HepG2 (cell line): ENCODE measurements around the gene GSTM2. TPM values are rescaled to one million over a fixed set of nuclear protein-coding genes. Genes with fewer than 3 reads are reported as not detected.

Experiments used
- DMAP1 ChIP-seq: IDR thresholded peaks from 2 replicates; pipeline ENCODE4 v1.6.1; 2016
- EHMT2 ChIP-seq: fragments of 200-600 bp; sonication (generic); IDR thresholded peaks from 2 replicates; pipeline ENCODE4 v1.7.0; 2017; ENCODE audit warnings: antibody characterized with exemption, low read depth, low read length, borderline replicate concordance
- EP300 ChIP-seq, 3 experiments: sonication (generic) in 1 of 3; formaldehyde crosslinking in 1 of 3; IDR thresholded peaks; 2 replicates each; pipeline versions ENCODE4 v1.5.1 to v1.6.1; 2011 to 2020; ENCODE audit warnings: low read depth in 2 of 3, low read length in 2 of 3, borderline replicate concordance in 1 of 3, improper control_type of control experiment in 1 of 3, mild to moderate bottlenecking in 1 of 3, missing genetic modification reagents in 1 of 3, moderate library complexity in 1 of 3
- FOSL2 ChIP-seq: sonication (generic); formaldehyde crosslinking; IDR thresholded peaks from 2 replicates; pipeline ENCODE4 v1.4.0; 2020; ENCODE audit warnings: missing genetic modification reagents
- GMEB2 ChIP-seq: IDR thresholded peaks from 2 replicates; pipeline ENCODE4 v1.6.1; 2016; ENCODE audit warnings: missing biosample characterization, missing genetic modification reagents, low read depth
- HDAC6 ChIP-seq: fragments of 200-600 bp; sonication (generic); IDR thresholded peaks from 2 replicates; pipeline ENCODE4 v1.7.0; 2017; ENCODE audit warnings: mild to moderate bottlenecking, antibody characterized with exemption, low read length, low read depth
- HOXA3 ChIP-seq: sonication (generic); formaldehyde crosslinking; IDR thresholded peaks from 2 replicates; pipeline ENCODE4 v1.5.0; 2020; ENCODE audit warnings: missing genetic modification reagents
- MEF2D ChIP-seq: sonication (generic); formaldehyde crosslinking; IDR thresholded peaks from 2 replicates; pipeline ENCODE4 v1.5.1; 2020; ENCODE audit warnings: mild to moderate bottlenecking, missing genetic modification reagents
- NCOR1 ChIP-seq: fragments of 200-600 bp; sonication (generic); IDR thresholded peaks from 2 replicates; pipeline ENCODE4 v1.7.0; 2017; ENCODE audit warnings: antibody characterized with exemption, low read length, borderline replicate concordance
- NKX3-1 ChIP-seq: sonication (generic); formaldehyde crosslinking; IDR thresholded peaks from 2 replicates; pipeline ENCODE4 v1.5.0; 2020; ENCODE audit warnings: missing genetic modification reagents
- NONO ChIP-seq, 2 experiments: fragments of 450-650 bp in 1 of 2; sonication (generic) in 1 of 2; formaldehyde crosslinking in 1 of 2; IDR thresholded peaks in 1 of 2; conservative IDR thresholded peaks in 1 of 2; 2 replicates each; pipeline versions ENCODE4 v1.6.1 to v1.8.0; 2017 to 2022; ENCODE audit warnings: mild to moderate bottlenecking in 1 of 2, missing genetic modification reagents in 1 of 2, moderate library complexity in 1 of 2
- PRMT3 ChIP-seq: sonication (generic); formaldehyde crosslinking; IDR thresholded peaks from 2 replicates; pipeline ENCODE4 v1.8.1; 2022; ENCODE audit warnings: low read depth, mild to moderate bottlenecking, moderate library complexity, missing genetic modification reagents, borderline replicate concordance
- RXRB ChIP-seq: IDR thresholded peaks from 2 replicates; pipeline ENCODE4 v1.6.1; 2016; ENCODE audit warnings: borderline replicate concordance, missing genetic modification reagents, missing compliant biosample characterization
- SMYD3 ChIP-seq: sonication (generic); formaldehyde crosslinking; IDR thresholded peaks from 2 replicates; pipeline ENCODE4 v1.8.1; 2023; ENCODE audit warnings: mild to moderate bottlenecking, missing genetic modification reagents
- WIZ ChIP-seq: sonication (generic); formaldehyde crosslinking; IDR thresholded peaks from 2 replicates; pipeline ENCODE4 v1.5.1; 2020; ENCODE audit warnings: mild to moderate bottlenecking, missing genetic modification reagents
- ZBTB38 ChIP-seq: sonication (generic); formaldehyde crosslinking; IDR thresholded peaks from 2 replicates; pipeline ENCODE4 v1.5.1; 2020; ENCODE audit warnings: mild to moderate bottlenecking, missing genetic modification reagents
- ZBTB44 ChIP-seq: sonication (generic); formaldehyde crosslinking; IDR thresholded peaks from 2 replicates; pipeline ENCODE4 v1.4.0; 2020; ENCODE audit warnings: missing genetic modification reagents
- ZNF232 ChIP-seq: sonication (generic); formaldehyde crosslinking; IDR thresholded peaks from 2 replicates; pipeline ENCODE4 v1.4.0; 2020; ENCODE audit warnings: missing genetic modification reagents, borderline replicate concordance
- ZNF253 ChIP-seq: sonication (generic); formaldehyde crosslinking; IDR thresholded peaks from 2 replicates; pipeline ENCODE4 v1.8.0; 2022; ENCODE audit warnings: mild to moderate bottlenecking, missing genetic modification reagents, borderline replicate concordance
- ZNF274 ChIP-seq: sonication (generic); formaldehyde crosslinking; IDR thresholded peaks from 2 replicates; pipeline ENCODE4 v1.5.1; 2020; ENCODE audit warnings: mild to moderate bottlenecking, missing genetic modification reagents
- ZNF33B ChIP-seq: sonication (generic); formaldehyde crosslinking; IDR thresholded peaks from 2 replicates; pipeline ENCODE4 v1.5.1; 2020; ENCODE audit warnings: mild to moderate bottlenecking, missing genetic modification reagents
- ZNF746 ChIP-seq: sonication (generic); formaldehyde crosslinking; IDR thresholded peaks from 2 replicates; pipeline ENCODE4 v1.8.0; 2022; ENCODE audit warnings: mild to moderate bottlenecking, missing genetic modification reagents
- ZNF850 ChIP-seq: sonication (generic); formaldehyde crosslinking; conservative IDR thresholded peaks from 2 replicates; pipeline ENCODE4 v1.9.0; 2021; ENCODE audit warnings: mild to moderate bottlenecking, missing genetic modification reagents
- ZSCAN12 ChIP-seq: sonication (generic); formaldehyde crosslinking; IDR thresholded peaks from 2 replicates; pipeline ENCODE4 v1.9.0; 2021; ENCODE audit warnings: mild to moderate bottlenecking, missing genetic modification reagents
- ZSCAN25 ChIP-seq: sonication (generic); formaldehyde crosslinking; IDR thresholded peaks from 2 replicates; pipeline ENCODE4 v1.8.0; 2022; ENCODE audit warnings: mild to moderate bottlenecking, missing genetic modification reagents
- ZZZ3 ChIP-seq: sonication (generic); formaldehyde crosslinking; IDR thresholded peaks from 2 replicates; pipeline ENCODE4 v1.4.0; 2020; ENCODE audit warnings: missing genetic modification reagents, mild to moderate bottlenecking, borderline replicate concordance
- polyA plus RNA-seq, 8 experiments: library from polyadenylated mRNA; depleted of rRNA in 3 of 8; stranded (reverse) in 7 of 8; unstranded in 1 of 8; fragments of >200 nt; fragmentation: Illumina TruSeq in 4 of 8; extraction: Trizol in 4 of 8; gene quantifications; 2 replicates each; pipeline versions ENCODE4 v1.2.1 to v1.2.3, GENCODE V29; 2011 to 2016; ENCODE audit warnings: low read depth in 4 of 8, missing spikeins in 1 of 8, mixed read lengths in 1 of 8; ENCODE audit not compliant: insufficient read depth in 1 of 8
- total RNA-seq, 5 experiments: library from RNA; depleted of rRNA; stranded (reverse); fragments of >200 nt; fragmentation: Illumina TruSeq; extraction: Trizol; gene quantifications; 2 replicates each; pipeline ENCODE4 v1.2.3, GENCODE V29; 2016; ENCODE audit warnings: low read depth in 1 of 5

GSTM2 gene
- total and polyA plus RNA-seq, 2 of the 13 experiments (the other 11 are each of a cell fraction or from before 2014, with no cell fraction given): 7.0 to 15.0 TPM

DNA sequence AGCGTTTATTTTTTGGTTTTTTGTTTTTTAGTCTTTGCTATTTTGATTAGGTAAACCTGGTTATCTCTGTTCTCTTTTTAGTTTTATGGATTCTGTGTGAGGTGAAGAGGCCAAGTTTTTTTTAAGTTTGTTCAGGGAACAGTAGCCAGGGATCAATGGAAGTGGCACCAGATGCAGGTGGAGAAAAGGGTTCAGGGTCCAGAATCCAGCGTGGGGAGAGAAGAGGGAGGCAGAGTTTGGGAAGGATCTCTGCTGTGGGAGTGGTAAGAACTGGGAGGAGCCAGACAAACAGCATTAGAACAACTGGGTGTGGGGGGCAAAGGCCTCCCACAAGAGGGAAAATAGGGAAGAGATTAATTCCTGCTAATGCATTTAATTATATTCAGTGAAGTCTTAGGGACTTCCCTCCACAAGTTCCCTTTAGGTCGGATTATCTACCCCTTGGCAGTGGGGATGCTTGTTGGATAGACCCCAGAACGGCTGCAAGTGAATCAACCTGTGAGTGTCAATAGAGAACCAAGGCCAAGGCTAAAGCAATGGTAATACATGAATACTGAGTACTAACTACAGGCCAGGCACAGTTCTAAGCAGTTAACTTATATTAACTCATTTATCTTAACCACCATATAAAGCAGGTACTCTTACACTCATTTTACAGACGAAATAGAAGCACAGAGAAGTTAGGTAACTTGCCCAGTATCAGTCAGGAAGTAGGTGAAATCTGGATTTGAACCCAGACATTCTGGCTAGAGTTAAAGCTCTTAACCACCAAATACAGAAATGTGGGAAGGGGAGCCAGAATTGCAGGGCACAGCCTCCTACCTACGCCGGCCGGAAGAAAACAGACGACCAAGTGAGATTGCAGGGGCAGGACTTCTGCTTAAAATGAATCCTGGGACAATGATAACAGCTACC lies 48.9 kb upstream of the GSTM2 start (continued):
- TF ChIP-seq ZBTB38 (CRISPR knock-in tag) (no peak), ZNF33B (CRISPR knock-in tag) (no peak), HDAC6 (no peak), DMAP1 (CRISPR knock-in tag) (no peak), ZNF746 (CRISPR knock-in tag) (peak; percentile 53; the same call in 1 of the 2 replicates), ZNF274 (CRISPR knock-in tag) (no peak), NKX3-1 (CRISPR knock-in tag) (no peak), SMYD3 (CRISPR knock-in tag) (no peak), WIZ (no peak), ZNF232 (no peak), RXRB (CRISPR knock-in tag) (peak; percentile 59; the same call in 1 of the 2 replicates), PRMT3 (CRISPR knock-in tag) (no peak), EP300 (IDR thresholded peaks at IDR 0.05; ENCODE audit: low read depth in 2 of 2, low read length in 2 of 2) (peak in 1 of 2 experiments; percentile 70; a peak in 2 of 4 replicates), EP300 (CRISPR knock-in tag; IDR thresholded peaks at IDR 0.05; ENCODE audit: borderline replicate concordance) (no peak), EHMT2 (no peak), GMEB2 (CRISPR knock-in tag) (no peak), ZNF850 (no peak), NONO (IDR thresholded peaks at IDR 0.05) (no peak), NONO (CRISPR knock-in tag; conservative IDR thresholded peaks at IDR 0.05) (0 out of 2 replicates have a peak, but pooled peaks have one; percentile 42), ZNF253 (CRISPR knock-in tag) (no peak), FOSL2 (peak; percentile 23; the same call in 1 of the 2 replicates), MEF2D (CRISPR knock-in tag) (peak; percentile 79), ZSCAN12 (CRISPR knock-in tag) (no peak), ZSCAN25 (CRISPR knock-in tag) (no peak), ZZZ3 (CRISPR knock-in tag) (0 out of 2 replicates have a peak, but pooled peaks have one; percentile 19), HOXA3 (CRISPR knock-in tag) (peak; percentile 37; the same call in 1 of the 2 replicates), ZBTB44 (CRISPR knock-in tag) (no peak), NCOR1 (peak; percentile 56; the same call in 1 of the 2 replicates)
